Measurements from ENCODE around the gene WDR74. TPM values are rescaled to one million over a fixed set of nuclear protein-coding genes. Genes with fewer than 3 reads are reported as not detected.

Gene WDR74
- 100 to 1,000 TPM; 228 to 254 (median 235) TPM for total RNA-seq

- Mint-ChIP-seq H3K4me3 (no peak within 1 kb of the TSS), H3K27me3 (ENCODE audit: low read depth) (no peaks in the 10 kb centered on the region), H3K4me1 (ENCODE audit: low read depth) (peaks cover 33% of the 10 kb centered on the region), H3K36me3 (ENCODE audit: insufficient read depth) (peaks cover 27% of the 10 kb centered on the region), H3K9me3 (no peaks in the 10 kb centered on the region)
- DNase-seq (peak; percentile 89), ATAC-seq (peak; percentile 43 to 46)
Observed at GRCh38 chr11:62839050-62839945, at the start of gene WDR74. Gene WDR74 (minus strand): TSS chr11:62839590. CDS start chr11:62839570, 20 bp downstream.

DNA sequence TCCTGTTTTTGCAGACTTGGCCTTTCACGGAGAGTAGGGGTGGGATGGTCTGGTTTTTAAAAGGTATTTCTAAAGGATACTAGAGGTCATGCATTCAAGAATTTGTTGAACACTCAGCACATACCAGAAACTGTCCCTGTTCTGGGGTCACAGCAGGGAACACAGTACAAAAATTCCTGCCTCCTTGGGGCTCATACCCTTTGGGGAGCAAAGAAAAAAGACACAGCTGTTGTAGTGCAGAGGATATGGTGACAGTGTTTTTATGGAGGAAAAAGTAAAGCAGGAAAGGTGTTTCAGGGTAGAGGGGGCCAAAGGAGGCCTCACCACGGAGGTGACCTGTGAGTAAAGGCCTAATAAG, 49.7 kb upstream of the WDR74 start:
- H3K36me3 Mint-ChIP-seq (ENCODE audit: insufficient read depth): peaks cover 41% of the 10 kb centered on the region
- H3K4me3 Mint-ChIP-seq: no peak overlapping the region
- peaks cover 30% of the 10 kb centered on the region for H3K4me1 Mint-ChIP-seq (ENCODE audit: low read depth)
- no peaks in the 10 kb centered on the region for H3K9me3 Mint-ChIP-seq
- peak in 1 of 2 donors; percentile 4 for ATAC-seq
- no peak for DNase-seq
- no peaks in the 10 kb centered on the region for H3K27me3 Mint-ChIP-seq (ENCODE audit: low read depth)

DNA sequence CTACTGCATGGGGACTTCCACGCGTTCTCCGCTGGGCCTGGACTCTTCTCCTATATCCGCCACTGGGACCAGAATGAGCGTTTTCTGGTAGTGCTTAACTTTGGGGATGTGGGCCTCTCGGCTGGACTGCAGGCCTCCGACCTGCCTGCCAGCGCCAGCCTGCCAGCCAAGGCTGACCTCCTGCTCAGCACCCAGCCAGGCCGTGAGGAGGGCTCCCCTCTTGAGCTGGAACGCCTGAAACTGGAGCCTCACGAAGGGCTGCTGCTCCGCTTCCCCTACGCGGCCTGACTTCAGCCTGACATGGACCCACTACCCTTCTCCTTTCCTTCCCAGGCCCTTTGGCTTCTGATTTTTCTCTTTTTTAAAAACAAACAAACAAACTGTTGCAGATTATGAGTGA, 49.0 kb upstream of the WDR74 start:
- Mint-ChIP-seq H3K9me3 (no peaks in the 10 kb centered on the region), H3K4me1 (ENCODE audit: low read depth) (peaks cover 37% of the 10 kb centered on the region)
- ATAC-seq: no peak

GRCh38 chr11:62885137-62885750, 45.9 kb upstream of the WDR74 start:
- Mint-ChIP-seq H3K9me3 (no peaks in the 10 kb centered on the region), H3K27me3 (ENCODE audit: low read depth) (no peaks in the 10 kb centered on the region)
- no peak for ATAC-seq

More for the DNA sequence above, 49.0 kb upstream of the WDR74 start:
- DNase-seq: no peak
- H3K4me3 Mint-ChIP-seq: no peak overlapping the region
- H3K36me3 Mint-ChIP-seq (ENCODE audit: insufficient read depth): peaks cover 48% of the 10 kb centered on the region
- H3K27me3 Mint-ChIP-seq (ENCODE audit: low read depth): no peaks in the 10 kb centered on the region

DNA sequence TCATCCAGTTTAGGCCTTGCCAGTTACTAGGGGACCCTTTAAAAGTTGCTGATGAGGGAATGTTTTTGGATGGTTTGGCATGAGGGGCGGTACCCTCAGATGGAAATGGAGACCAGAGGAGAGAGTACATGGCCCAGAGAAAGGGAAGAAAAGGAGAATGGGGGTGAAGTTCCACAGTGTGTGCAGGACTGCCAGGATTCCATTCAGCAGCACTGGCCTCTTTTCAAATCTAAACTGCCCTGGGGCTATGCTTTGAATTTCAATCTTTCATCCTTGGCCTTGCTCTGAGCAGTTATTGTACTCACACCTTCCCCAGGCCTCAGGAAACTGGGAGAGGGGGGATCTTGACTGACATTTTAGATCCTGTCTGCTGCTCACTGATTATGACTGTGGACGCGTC, 44.3 kb upstream of the WDR74 start:
- Mint-ChIP-seq H3K27me3 (ENCODE audit: low read depth) (no peaks in the 10 kb centered on the region), H3K36me3 (ENCODE audit: insufficient read depth) (peaks cover 58% of the 10 kb centered on the region), H3K4me3 (peak overlapping the region; percentile 99), H3K9me3 (no peaks in the 10 kb centered on the region), H3K4me1 (ENCODE audit: low read depth) (peaks cover 55% of the 10 kb centered on the region)
- no peak for DNase-seq
- ATAC-seq: no peak

More at GRCh38 chr11:62885137-62885750, 45.9 kb upstream of the WDR74 start:
- peaks cover 69% of the 10 kb centered on the region for H3K36me3 Mint-ChIP-seq (ENCODE audit: insufficient read depth)
- H3K4me1 Mint-ChIP-seq (ENCODE audit: low read depth): peaks cover 50% of the 10 kb centered on the region
- no peak for DNase-seq
- H3K4me3 Mint-ChIP-seq: peak overlapping the region; percentile 74

DNA sequence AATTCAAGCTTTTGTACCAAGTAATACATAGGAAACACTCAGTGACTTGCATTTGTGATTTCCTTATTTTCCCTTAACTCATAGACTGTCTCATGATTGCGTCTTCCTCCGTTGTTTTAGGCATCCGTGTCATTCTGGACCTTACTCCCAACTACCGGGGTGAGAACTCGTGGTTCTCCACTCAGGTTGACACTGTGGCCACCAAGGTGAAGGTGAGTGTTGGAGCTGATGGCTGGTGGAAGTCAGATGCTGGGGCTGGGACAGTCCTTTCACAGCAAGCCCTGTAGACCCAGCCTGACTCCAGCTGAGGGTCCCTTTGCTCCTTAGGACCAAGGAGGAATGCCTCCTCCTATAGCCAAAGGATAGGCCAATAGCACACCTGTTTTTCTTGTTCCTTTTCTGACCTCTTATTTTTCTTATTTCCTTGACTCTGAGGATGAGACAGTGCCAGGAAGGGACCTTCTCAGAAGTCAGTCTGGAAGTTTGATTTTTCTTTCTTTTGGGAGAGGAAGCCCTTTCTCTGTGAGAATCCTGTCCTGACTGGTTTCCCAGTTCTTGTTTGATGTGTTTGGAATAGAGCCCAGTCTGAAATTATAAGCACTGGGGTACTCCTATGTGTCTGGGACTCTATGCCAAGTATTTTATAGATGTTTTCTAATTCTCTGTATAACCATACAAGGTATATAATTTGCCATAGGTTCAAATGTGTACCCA, 43.6 kb upstream of the WDR74 start:
- H3K4me3 Mint-ChIP-seq: peak overlapping the region; percentile 99
- DNase-seq (no peak), ATAC-seq (no peak)
- H3K4me1 Mint-ChIP-seq (ENCODE audit: low read depth): peaks cover 53% of the 10 kb centered on the region
- H3K9me3 Mint-ChIP-seq: no peaks in the 10 kb centered on the region
- H3K36me3 Mint-ChIP-seq (ENCODE audit: insufficient read depth): peaks cover 53% of the 10 kb centered on the region
- no peaks in the 10 kb centered on the region for H3K27me3 Mint-ChIP-seq (ENCODE audit: low read depth)

GRCh38 chr11:62882431-62882749, 43.0 kb upstream of the WDR74 start:
- no peak for DNase-seq
- Mint-ChIP-seq H3K9me3 (no peaks in the 10 kb centered on the region), H3K4me1 (ENCODE audit: low read depth) (peaks cover 53% of the 10 kb centered on the region), H3K4me3 (peak overlapping the region; percentile 99), H3K36me3 (ENCODE audit: insufficient read depth) (peaks cover 53% of the 10 kb centered on the region), H3K27me3 (ENCODE audit: low read depth) (no peaks in the 10 kb centered on the region)
- ATAC-seq: no peak

DNA sequence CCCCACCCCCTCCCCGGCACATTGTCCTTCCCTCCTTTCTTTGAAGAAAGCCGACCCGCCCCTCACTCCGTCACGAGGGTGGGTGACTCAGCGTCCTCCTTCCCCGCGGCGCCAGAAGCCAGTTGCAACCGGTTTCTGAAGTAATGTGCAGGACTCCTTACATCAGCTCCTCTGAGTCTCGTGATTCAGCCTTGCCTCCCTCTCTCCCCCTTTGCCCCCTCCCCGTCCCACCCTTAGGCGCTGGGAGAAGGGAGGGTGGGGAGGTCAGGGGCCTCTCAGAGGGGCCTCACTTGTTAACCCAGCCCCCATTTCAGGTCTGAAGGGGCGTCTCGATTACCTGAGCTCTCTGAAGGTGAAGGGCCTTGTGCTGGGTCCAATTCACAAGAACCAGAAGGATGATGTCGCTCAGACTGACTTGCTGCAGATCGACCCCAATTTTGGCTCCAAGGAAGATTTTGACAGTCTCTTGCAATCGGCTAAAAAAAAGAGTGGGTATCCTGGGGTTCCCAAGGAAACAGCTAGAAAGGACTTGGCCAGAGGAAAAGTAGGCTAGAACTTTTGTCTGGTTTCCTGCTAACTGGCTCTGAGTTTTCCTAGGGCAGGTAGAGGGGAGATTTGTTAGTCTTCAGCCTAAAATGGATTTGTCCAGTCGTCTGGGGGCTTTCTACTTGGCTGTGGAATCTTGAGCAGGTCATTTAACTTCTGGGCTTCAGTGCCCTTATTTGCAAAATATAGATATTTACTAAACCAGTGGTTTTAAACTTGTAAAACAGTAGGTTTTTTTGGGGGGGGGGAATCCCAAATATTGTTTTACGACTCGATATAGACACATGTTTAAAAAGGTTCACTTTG, 42.4 kb upstream of the WDR74 start:
- peak; percentile 69 to 74 for ATAC-seq

DNA sequence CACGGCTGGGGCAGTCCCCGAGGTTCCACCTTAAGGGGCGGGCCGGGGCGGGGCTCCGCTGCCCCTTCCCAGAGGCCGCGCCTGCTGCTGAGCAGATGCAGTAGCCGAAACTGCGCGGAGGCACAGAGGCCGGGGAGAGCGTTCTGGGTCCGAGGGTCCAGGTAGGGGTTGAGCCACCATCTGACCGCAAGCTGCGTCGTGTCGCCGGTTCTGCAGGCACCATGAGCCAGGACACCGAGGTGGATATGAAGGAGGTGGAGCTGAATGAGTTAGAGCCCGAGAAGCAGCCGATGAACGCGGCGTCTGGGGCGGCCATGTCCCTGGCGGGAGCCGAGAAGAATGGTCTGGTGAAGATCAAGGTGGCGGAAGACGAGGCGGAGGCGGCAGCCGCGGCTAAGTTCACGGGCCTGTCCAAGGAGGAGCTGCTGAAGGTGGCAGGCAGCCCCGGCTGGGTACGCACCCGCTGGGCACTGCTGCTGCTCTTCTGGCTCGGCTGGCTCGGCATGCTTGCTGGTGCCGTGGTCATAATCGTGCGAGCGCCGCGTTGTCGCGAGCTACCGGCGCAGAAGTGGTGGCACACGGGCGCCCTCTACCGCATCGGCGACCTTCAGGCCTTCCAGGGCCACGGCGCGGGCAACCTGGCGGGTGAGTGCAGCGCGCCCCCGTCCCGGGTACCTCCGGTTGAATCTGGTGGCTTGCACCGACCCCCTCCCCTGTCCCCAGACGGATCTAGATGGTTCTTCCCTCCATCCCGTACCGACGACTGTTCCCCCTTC, 41.6 kb upstream of the WDR74 start, which contains the start of gene SLC3A2:
Gene SLC3A2, plus strand, starts transcription at position 94 of the 776 bp plus-strand sequence. Its CDS starts 128 bp downstream, at position 222.
- Mint-ChIP-seq H3K4me1 (ENCODE audit: low read depth) (peaks cover 46% of the 10 kb centered on the region), H3K27me3 (ENCODE audit: low read depth) (no peaks in the 10 kb centered on the region), H3K36me3 (ENCODE audit: insufficient read depth) (peaks cover 49% of the 10 kb centered on the region), H3K9me3 (no peaks in the 10 kb centered on the region), H3K4me3 (peak within 1 kb of the TSS; percentile 99)
- ATAC-seq (peak; percentile 78 to 79), DNase-seq (peak; percentile 86)

More for the DNA sequence above, 42.4 kb upstream of the WDR74 start:
- no peaks in the 10 kb centered on the region for H3K27me3 Mint-ChIP-seq (ENCODE audit: low read depth)
- DNase-seq: peak; percentile 96
- peaks cover 51% of the 10 kb centered on the region for H3K36me3 Mint-ChIP-seq (ENCODE audit: insufficient read depth)
- H3K9me3 Mint-ChIP-seq: no peaks in the 10 kb centered on the region
- peak overlapping the region; percentile 99 for H3K4me3 Mint-ChIP-seq
- peaks cover 50% of the 10 kb centered on the region for H3K4me1 Mint-ChIP-seq (ENCODE audit: low read depth)

- Mint-ChIP-seq H3K4me3 (peak overlapping the region; percentile 99), H3K27me3 (ENCODE audit: low read depth) (no peaks in the 10 kb centered on the region), H3K36me3 (ENCODE audit: insufficient read depth) (peaks cover 44% of the 10 kb centered on the region), H3K4me1 (ENCODE audit: low read depth) (peaks cover 40% of the 10 kb centered on the region), H3K9me3 (no peaks in the 10 kb centered on the region)
- ATAC-seq (peak; percentile 15 to 23), DNase-seq (no peak)
Observed at GRCh38 chr11:62880231-62880802, 40.9 kb upstream of the WDR74 start.

DNA sequence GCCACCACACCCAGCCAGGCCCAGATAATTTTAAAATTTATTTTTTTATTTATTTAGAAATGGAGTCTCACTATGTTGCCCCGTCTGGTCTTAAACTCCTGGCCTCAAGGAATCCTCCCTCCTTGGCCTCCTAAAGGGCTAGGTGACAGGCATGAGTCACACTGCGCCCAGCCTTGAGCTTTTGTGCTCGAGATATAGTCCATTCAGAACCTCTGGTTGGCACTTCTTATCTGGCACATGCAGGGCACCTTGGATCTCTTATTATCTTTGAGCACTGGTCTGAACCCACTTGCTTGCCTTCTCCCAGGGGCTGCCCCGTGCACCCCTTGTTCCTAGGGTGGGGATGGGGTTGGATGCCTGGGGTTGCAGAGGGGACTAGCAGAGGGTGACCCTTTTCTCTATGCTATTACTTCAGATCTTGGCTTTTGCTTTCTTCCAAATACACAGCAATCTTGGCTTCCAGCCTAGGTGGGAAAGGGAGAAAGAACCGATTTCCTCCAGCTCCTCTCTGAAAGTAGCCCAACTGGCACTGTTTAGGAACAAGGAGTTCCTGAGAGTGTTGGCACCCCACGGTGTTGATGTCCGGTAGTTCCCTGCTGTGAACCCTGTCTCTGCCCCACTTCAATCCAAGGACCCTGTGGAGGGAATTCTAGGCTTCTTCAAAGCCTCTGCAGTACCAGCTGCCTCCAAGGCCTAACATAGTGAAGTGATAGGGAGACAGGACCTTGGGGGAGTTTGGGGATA, 40.0 kb upstream of the WDR74 start:
- ATAC-seq (no peak), DNase-seq (no peak)
- H3K4me1 Mint-ChIP-seq (ENCODE audit: low read depth): peaks cover 35% of the 10 kb centered on the region
- peaks cover 41% of the 10 kb centered on the region for H3K36me3 Mint-ChIP-seq (ENCODE audit: insufficient read depth)
- H3K9me3 Mint-ChIP-seq: no peaks in the 10 kb centered on the region
- peak overlapping the region; percentile 99 for H3K4me3 Mint-ChIP-seq
- H3K27me3 Mint-ChIP-seq (ENCODE audit: low read depth): no peaks in the 10 kb centered on the region

DNA sequence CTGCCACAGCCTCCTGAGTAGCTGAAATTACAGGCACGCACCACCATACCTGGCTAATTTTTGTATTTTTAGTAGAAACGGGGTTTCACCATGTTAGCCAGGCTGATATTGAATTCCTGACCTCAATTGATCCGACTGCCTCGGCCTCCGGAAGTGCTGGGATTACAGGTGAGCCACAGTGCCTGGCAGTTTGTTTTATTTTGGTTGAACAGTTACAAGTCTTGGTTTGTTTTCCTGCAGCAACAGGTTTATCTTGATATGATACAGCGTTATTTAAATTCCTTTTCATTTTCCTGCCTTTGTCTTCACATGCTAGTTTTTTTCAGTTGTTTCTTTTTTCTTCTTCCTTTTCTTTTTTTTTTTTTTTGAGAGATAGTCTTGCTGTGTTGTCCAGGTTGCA, 37.3 kb upstream of the WDR74 start:
- no peak for DNase-seq

More for the DNA sequence above, 37.3 kb upstream of the WDR74 start:
- Mint-ChIP-seq H3K36me3 (ENCODE audit: insufficient read depth) (peaks cover 18% of the 10 kb centered on the region), H3K4me3 (no peak overlapping the region), H3K9me3 (no peaks in the 10 kb centered on the region), H3K4me1 (ENCODE audit: low read depth) (peaks cover 11% of the 10 kb centered on the region), H3K27me3 (ENCODE audit: low read depth) (no peaks in the 10 kb centered on the region)
- no peak for ATAC-seq
